Erythroblast (primary cell): ENCODE measurements around the gene RNF115.
A peak's percentile ranks its signal among the peaks of the same experiment; 100 is the strongest.
"Not testable (repeated sequence)": the region's sequence is repeated elsewhere in the genome, so short reads cannot be mapped to it uniquely, and the experiment has no call there.

Experiments
- DNase-seq, 2 experiments: peaks; one replicate each; lab custom pipeline; 2025; lab: John Stamatoyannopoulos, UW
- GATA1 ChIP-seq: IDR thresholded peaks from 2 replicates; pipeline ENCODE4 v1.6.1; 2011; ENCODE audit warnings: low read depth, mild to moderate bottlenecking, control low read depth, low read length, moderate library complexity
- POLR2A ChIP-seq: IDR thresholded peaks from 2 replicates; pipeline ENCODE4 v1.6.1; 2011; ENCODE audit warnings: mild to moderate bottlenecking, low read length

Gene RNF115

DNA sequence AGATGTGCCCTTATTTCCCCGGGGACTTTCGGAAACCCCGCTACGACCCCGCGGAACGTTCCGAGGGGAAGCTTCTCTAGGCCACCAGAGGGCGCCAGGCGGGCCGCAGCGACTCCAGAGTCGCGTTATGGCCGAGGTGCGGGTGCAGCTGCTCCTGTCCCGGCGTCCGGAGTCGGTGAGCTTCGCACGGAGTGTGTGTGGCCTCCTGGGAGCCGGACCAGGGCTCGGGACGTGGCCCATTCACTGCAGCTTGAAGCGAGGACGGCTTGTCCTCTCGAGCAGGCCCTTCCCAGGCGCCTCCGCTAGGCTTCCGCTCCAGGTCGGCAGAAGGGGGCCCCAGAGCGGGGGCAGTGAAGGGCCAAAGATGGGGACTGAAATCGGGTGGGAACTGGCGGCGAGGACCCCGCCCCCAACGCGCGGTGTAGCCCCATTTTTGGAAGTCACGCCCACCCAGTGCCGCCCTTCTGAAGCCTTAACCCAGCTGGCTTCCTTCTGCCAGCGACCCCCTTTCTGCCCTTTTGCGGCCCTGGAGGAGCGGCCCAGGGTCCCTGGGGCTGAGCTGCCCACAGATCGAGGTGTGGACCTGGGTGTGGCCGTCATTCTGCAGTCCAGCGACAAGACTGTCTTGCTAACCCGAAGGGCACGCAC lies 21.7 kb upstream of the RNF115 start, which contains the start of gene NUDT17:
Gene NUDT17 (plus strand): TSS at position 117 of the 648 bp plus-strand sequence. CDS start 11 bp downstream, at position 128.
- peak; percentile 86 to 90 for DNase-seq
- no peak for TF ChIP-seq GATA1
- TF ChIP-seq POLR2A: peak; percentile 62

DNA sequence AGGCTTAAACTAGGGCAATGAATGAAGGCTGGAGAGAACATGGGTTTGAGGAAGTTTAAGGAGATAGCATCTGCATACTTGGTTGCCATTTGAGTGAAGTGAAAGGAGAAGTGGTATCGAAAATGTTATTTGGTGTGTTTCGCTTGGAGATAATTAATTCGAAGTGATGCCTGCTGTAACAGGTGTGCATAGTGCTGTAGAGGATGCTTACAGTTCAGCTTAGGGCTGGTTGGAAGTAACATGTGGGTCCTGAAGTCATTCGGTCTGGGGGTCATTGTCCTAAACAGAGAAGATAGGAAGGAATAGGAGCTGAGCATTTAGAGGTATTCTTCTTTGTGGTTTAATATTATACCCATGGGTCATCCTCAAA lies 21.2 kb upstream of the RNF115 start:
- no peak for DNase-seq
- TF ChIP-seq POLR2A (peak; percentile 61), GATA1 (no peak)

DNA sequence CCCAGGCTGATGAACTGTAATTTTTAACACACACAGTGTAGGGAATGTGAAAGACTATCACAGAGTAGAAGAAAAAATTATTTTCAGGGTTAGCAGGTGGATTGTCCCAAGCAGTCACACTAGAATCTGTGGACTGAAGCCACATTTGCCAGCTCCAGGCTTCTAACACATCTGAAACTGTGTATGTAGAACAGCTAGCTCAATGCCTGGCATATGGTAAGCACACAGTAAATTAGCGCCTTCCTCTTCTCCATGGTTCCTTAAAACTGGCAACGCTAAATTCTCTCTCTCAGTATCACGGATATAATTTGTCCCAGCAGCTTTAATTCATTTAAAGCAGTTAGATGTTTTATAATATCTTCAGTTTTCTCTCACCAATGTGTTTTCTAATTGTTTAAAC lies 19.1 kb upstream of the RNF115 start:
- no peak for TF ChIP-seq GATA1
- no peak for DNase-seq

DNA sequence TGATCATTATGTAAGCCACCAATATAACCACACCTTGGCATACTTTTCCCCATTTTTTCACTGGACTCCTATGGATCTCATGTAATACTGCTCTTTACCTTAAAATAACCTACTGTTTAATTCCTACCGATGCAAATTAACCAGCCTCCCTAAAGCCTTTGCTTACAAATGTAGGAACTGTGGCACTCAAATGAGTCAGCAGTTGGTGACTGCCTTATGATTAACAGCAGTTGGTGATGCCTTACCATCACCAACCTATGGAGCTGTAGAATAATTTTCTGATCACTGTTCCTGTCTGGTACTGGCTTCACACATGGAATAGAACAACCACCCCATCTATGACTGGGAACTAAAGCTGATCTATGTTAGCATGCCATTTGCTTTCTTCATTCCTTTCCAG lies 13.8 kb upstream of the RNF115 start:
- DNase-seq: no peak
- TF ChIP-seq POLR2A (no peak), GATA1 (no peak)

DNA sequence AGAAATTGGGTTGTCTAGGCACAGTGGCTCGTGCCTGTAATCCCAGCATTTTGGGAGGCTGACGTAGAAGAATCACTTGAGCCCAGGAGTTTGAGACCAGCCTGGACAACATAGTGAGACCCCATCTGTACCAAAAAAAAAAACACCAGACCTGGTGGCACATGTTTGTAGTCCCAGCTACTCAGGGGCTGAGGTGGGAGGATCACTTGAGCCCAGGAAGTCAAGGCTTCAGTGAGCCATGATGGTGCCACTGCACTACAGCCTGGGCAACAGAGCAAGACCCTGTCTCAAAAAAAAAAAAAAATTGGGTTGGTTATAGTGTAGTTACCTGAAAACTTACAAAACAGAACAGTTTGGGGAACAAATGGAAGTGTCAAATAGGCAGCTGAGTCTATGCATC lies 6.9 kb upstream of the RNF115 start:
- DNase-seq: not testable (repeated sequence)

DNA sequence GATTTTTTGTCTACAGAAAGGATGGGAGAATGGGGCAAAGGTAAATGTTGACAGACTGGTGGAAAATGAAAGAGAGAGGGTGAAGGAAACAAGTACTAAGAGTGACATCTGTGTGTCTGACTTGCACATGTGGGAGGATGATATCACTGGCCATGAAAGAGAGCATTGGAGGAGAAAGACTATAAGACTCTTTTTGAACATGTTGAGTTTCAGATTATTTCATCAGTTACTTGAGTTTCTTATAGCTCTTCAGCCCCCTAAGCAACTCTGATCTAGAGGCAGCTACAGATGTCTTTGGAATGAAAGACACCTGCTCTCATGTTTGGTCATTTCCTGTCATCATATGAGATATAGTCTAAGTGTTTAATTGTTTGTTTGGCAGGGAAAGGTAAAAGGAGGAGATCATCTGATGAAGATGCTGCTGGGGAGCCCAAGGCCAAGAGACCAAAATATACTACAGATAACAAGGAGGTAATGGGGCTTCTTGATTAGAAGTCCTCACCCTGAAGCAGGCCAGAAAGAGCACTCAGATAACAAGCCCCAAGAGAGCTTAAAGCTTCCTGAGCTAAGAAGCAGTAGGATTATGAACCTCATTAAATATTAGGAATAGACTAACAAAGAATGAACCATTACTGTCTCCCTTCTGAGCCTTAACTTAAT lies 4.6 kb upstream of the RNF115 start:
- peak; percentile 64 for TF ChIP-seq POLR2A
- TF ChIP-seq GATA1: no peak
- DNase-seq: peak; percentile 93 to 94

DNA sequence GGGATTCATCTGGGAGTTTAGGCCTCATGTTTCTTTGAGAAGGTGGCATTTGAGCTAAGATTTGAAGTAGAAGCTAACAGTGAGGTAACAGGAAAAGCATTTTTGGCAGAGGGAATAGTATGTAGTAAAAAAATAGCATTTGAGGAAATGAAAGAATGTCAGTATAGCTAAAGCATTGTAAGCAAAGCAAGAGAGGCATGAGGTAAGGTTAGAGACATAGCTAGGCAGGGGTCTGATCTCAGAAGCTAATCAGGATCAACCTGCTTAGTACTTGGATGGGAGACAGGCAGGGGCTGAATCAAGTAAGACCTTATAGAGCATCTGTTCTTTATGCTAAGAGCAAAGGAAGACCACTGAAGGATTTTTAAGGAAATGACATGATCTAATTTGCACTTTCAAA lies 4.1 kb upstream of the RNF115 start:
- no peak for TF ChIP-seq POLR2A
- no peak for TF ChIP-seq GATA1
- peak; percentile 80 to 89 for DNase-seq

DNA sequence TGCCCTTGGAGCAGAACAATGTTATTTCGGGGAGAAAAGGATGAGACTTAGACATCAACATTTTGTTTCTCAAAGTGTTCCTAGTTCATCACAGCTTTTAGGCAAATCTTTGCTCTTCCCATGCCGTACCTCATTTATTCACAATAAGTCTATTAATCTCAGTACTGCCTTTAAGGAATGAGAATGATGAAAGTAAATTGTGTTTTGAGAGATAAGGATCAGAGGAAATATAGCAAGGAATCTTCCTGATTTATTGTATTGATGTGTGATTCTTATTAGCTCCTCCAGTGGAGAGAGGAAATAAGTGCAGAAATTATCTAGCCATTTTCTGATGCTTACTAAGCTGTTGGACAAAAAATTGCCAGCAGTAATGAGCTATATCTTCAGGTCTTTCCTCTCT lies 2.1 kb upstream of the RNF115 start:
- TF ChIP-seq POLR2A (no peak), GATA1 (no peak)
- DNase-seq: peak in 1 of 2 experiments; percentile 53

DNA sequence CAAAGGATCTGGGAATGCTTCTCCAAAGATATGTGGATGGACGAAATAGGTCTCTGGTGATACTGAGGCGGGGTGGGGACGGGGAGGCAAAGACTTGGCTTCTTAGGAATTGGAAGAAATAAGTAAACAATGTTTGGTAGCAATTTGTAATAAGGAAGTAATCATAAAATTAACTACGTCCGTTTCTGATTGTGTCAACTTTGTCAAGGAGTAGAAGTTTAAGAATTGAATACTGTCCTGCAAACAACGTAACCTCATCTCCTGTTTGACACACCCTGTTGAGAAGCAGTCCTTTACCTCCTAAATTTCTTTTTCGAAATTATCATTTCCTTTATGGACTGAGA lies 576 bp upstream of the RNF115 start:
- peak; percentile 47 to 77 for DNase-seq
- TF ChIP-seq GATA1: no peak
- TF ChIP-seq POLR2A: no peak

DNA sequence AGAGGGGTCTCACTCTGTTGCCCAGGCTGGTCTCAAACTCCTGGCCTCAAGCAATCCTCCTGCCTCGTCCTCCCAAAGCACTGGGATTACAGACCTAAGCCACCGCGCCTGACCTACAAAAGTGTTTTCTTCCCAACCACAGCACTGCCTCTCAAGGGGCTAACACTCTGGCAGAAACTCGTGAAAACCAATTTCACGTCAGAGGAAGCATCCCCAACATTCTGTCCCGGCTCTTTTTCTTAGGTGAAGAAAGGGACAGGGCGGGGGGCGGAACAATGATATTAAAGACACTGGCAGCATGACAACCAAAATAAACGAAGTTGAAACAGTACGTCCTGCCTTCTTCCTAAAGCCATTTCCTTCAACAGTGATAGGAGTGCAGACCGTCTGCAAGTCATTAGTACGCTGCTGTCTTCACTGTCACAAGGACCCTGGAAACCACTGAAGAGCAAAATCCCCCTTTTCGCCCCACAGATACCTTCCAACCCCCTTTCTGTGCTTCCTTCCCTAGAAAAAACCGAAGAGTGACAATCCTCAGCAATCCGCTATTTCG lies 1.0 kb downstream of the RNF115 start:
- not testable (repeated sequence) for DNase-seq

DNA sequence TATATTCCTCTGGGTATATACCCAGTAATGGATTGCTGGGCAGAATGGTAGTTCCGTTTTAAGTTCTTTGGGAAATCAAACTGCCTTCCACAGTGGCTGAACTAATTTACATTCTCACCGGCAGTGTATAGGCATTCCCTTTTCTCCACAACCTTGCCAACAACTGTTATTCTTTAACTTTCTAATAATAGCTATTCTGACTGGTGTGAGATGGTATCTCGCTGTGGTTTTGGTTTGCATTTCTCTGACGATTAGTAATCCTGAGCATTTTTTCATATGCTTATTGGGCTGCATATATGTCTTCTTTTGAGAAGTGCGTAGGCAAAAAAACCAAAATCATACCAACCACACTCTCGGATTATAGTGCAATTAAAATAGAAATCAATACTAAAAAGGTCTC lies 5.8 kb downstream of the RNF115 start:
- DNase-seq: not testable (repeated sequence)

DNA sequence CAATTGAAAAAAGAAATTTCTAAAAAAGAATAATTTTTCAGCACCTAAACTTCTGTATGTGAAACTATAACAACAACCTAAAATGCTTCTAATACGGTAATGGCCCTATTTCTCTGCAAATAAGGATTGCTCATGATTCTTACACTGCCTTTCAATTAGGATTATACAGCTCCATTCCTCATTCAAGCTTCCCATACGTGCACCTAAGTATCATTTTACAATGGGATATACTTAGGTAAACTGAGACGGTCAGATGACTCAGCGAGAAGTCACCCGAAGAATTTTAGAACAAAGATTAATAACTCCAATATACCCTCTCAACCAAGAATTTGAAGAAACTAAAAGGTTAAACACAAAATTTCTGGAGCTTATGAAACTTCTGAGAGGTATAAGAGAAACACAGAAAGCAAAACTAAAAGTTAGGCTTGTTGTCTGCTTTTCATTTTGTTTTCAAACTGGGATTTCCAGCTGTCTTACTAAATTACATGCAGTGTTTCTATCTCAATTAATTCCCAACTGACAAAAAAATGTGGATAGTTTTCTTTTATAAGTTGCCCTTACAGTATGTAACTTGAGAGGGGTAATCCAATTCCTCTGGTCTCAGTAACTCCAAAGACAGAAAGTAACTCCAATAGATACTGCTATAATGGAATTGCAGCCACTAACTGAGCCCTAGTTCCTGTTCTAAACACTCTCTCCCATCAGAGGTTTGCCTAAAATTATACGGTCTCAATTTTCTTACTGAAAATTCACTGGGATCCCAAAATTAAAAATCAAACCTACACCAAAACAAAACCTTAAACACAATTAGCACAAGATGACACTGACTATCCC lies 10.7 kb downstream of the RNF115 start:
- DNase-seq: not testable (repeated sequence)

DNA sequence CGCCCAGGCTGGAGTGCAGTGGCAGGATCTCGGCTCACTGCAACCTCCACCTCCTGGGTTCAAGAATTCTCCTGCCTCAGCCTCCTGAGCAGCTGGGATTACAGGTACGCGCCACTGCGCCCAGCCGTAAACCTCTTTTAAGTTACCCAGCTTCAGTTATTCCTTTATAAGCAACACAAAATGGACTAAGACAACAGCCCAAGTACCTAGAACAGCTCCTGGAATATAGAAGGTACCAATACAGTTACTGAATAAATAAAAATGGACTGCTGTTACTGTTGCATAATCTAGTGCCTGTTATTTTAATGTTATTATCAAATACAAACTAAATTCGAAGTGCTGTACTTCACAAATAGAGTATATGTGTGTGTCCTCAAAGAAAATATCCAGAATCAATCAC lies 17.1 kb downstream of the RNF115 start:
- DNase-seq: no peak
- TF ChIP-seq POLR2A: no peak
- no peak for TF ChIP-seq GATA1

DNA sequence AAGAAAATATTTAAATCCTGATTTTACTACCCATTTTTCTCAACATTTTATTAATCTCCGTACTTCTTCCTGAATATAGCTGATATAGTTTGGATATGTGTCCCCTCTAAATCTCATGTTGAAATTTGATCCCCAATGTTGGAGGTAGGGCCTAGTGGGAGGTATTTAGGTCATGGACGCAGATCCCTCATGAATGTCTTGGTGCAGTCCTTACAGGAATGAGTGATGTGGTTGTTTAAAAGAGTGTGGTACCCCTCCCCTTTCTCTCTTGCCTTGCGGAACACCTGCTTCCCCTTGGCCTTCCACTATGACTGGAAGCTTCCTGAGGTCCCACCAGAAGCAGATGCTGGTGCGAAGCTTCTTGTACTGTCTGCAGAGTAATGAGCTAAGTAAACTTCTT lies 17.5 kb downstream of the RNF115 start:
- no peak for TF ChIP-seq GATA1
- TF ChIP-seq POLR2A: no peak
- no peak for DNase-seq

DNA sequence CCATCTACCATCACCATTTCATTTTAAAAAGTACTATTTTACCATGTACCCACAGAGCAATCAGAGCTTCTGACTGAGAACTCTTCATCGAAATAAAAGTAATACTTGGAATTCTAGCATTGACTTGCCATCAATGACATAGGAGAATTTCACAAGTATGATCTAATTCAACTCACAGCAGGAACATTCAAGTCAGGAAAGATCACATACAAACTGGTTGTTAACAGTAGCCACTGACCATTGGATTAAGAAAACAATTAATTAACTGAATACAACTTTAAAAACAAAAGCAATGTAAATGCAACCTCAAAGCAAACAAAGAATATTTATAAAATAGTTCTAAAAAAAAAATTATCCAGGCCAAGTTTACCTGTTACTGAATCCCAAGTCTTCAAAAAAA lies 18.8 kb downstream of the RNF115 start:
- DNase-seq: no peak

More for the DNA sequence above, 18.8 kb downstream of the RNF115 start:
- TF ChIP-seq POLR2A: no peak
- no peak for TF ChIP-seq GATA1
